Ammon's horn (tissue), 1 donor: ENCODE measurements around the gene CCDC17.

Experiments used
- DNase-seq: peaks from one replicate; pipeline ENCODE4 v3.0.0-alpha.2; 2016; ENCODE audit warnings: low spot score

CCDC17 gene

DNA sequence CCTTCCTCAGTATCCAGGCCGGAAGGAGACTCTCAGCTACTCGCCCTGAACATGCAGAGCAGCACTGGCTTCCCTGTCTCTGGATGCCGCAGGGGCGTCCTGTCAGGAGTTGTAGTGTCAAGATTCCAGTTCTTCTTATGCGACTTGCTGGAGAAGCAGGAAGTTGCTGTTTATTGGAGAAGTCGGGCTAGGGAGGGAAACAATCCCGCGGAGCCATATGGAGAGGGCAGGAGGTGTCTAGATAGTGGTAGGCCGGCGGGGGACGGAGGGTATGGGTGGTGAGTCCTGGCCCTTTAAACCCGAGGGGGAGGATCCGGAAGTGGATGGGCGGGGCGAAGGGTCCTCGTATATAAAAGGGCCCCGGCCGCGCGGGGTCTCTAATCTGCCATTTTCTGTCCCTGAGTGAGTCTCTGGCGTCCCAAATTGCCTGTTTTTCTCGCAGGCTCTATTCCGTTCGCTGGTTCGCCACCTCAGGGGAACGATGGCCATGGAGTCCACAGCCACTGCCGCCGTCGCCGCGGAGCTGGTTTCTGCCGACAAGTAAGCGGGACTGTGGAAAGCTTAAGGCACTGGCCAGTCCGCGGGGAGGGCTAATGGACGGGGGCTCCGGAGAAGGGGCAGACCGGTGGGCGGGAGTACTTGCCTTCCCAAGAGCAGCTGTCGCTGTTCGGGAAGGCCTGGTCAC, 40.0 kb downstream of the CCDC17 start, which contains the start of gene NASP:
NASP (plus strand) TSS at position 376 of the 685 bp plus-strand sequence; CDS start at position 482, 106 bp downstream.
- peak; percentile 90 for DNase-seq

DNA sequence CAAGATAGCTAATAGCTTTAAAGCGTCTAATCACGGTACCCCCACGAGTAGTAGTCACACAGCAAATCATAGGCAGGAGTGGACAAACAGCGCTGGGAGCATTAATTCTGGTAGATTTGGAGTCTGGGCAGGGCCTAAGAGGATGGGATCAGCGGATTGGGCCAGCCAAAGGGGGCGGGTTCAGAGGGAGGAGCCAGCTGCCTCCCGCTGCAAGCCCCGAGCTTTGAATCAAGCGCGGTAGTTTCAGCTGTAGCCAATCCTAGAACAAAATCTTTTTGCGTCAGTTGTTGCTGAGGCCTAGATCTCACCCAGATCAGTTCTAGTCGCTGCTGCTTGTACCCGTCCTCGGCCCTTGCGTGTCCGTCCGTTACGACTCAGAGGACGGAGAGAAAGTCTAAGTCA, 40.6 kb downstream of the CCDC17 start:
- peak; percentile 99 for DNase-seq

DNA sequence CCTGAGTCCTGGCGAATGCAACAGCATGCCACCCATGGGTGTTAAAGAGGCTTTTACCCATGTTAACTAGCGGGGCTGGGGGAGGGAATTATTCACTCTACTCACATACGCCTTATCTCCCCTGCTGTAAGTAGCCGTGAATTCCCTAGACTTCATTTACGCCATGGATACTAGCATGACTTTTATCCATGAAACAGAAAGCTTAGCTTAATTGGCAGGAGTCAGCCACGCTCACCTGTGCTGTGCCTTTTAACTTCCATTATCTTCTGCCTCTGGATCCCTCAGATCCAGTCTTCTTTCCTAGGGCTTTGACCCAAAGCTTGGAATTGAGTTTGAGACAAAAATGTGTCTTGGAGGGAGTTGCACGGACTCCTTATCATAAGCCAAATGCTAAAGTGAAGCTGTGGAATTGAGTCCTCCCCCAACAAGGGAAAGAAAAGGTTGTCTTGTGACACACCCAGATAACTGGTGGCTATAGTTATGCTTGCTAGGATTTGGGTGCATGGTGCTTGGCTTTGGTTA, 49.7 kb downstream of the CCDC17 start:
- DNase-seq = no peak

DNA sequence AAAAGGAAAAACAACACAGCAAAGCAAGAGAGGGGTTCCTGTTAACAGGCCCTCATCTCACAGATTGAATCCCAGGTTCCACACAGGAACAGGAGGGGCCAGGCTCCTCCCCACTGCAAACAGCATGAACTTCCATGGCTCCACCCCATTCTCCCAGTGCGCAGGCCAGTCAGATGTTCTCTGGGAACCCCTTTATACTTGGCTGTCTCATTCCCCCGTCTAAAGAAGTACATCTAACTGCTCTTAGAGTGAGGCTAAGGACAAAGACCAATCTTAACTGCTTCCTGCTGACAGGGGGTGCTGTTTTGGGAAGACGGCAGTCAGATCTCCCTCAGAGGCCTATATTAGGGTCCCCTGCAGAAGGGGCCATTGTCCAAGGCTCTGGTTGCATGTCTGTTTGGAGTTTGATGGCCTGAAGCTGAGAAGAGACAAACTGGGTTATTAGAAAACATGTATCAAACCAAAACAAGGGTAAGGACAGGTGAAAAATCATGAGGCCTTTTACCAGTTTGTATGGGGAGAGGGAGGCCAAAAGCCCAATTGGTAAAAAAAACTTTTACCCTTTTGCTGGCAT, 50.5 kb downstream of the CCDC17 start:
- DNase-seq = no peak

DNA sequence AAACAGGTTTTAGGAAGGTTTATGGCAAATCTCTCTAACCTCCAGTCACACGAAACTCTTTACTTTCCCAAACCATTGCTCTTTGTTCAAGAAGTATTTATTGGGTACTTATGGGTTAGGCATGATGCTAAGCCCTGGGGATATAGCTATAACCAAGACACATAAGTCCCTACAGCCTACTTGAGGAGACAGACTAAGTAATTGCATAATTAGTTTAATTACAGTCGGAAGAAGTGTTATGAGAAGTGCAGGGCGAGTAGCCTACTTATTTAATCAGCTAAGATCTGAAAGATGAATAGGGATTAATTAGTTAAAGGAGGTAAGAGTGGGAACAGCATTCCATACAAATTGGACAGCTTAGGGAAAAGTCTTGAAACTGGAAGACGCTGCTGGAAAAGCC, 53.2 kb downstream of the CCDC17 start:
- no peak for DNase-seq
